PC-3 (cell line): Measurements from ENCODE around the gene NOG.

ENCODE experiments used
- CTCF ChIP-seq: fragments of 300-600 bp; sonication (generic); conservative IDR thresholded peaks from 2 replicates; pipeline ENCODE4 v1.5.1; 2017; ENCODE audit warnings: antibody characterized with exemption, low read depth, mild to moderate bottlenecking, low read length
- EZH2 ChIP-seq: fragments of 300-600 bp; sonication (generic); IDR thresholded peaks from one replicate; pipeline ENCODE4 v1.6.1; 2017; ENCODE audit warnings: antibody characterized with exemption, mild to moderate bottlenecking, low read length; ENCODE audit not compliant: unreplicated experiment
- EZH2phosphoT487 ChIP-seq: fragments of 300-600 bp; sonication (generic); IDR thresholded peaks from 2 replicates; pipeline ENCODE4 v1.6.1; 2018; ENCODE audit warnings: mild to moderate bottlenecking, antibody characterized with exemption, low read length, borderline replicate concordance

- no peak for TF ChIP-seq EZH2
- TF ChIP-seq CTCF, result peak; percentile 93
- TF ChIP-seq EZH2phosphoT487, result no peak
Observed at GRCh38 chr17:56592487-56593085, 913 bp upstream of the NOG start.
